K562 (cell line): ENCODE measurements around the gene TRAK1. TPM values are rescaled to one million over a fixed set of nuclear protein-coding genes. Genes with fewer than 3 reads are reported as not detected.

ENCODE experiments used
- ATAC-seq: fragments of 200-7000 bp; cut with Tn5 transposase; 3 replicates; pipeline ENCODE4 v1.9.1; 2020; ENCODE audit warnings: moderate library complexity
- BruUV-seq: library from RNA; stranded (reverse); fragments of 400-500 nt; replicated peaks from 2 replicates; lab custom pipeline; 2021; lab: Mats Ljungman, UMichigan
- CTCF ChIA-PET: fragments of 300-600 bp; formaldehyde crosslinking; extraction: SDS; loops from one replicate; lab custom pipeline; 2021; ENCODE audit warnings: low intra/inter-chr PET ratio; lab: Yijun Ruan, JAX
- POLR2A ChIA-PET: fragments of 300-600, 350-650 bp; sonication (Branson Sonifier 250); formaldehyde crosslinking; extraction: SDS; loops from one replicate; lab custom pipeline; 2021; ENCODE audit warnings: antibody characterized with exemption, inconsistent platforms; lab: Yijun Ruan, JAX
- DNase-seq, 4 experiments: peaks; one replicate each; pipeline versions ENCODE4 v3.0.0 to v3.0.0-alpha.2; 2011 to 2018; ENCODE audit warnings: low spot score in 3 of 4, mixed read lengths in 3 of 4; ENCODE audit errors: extremely low read depth in 1 of 4
- FAIRE-seq: peaks from 2 replicates; lab custom pipeline; 2011; peaks lifted over from hg19 to GRCh38; lab: Jason Lieb, UNC
- H2AFZ ChIP-seq: 2 replicates; pipeline ENCODE4 v1.6.0; 2011; ENCODE audit warnings: low read depth, low read length, control low read depth, inconsistent platforms
- H3K27ac ChIP-seq: fragments of 200-600 bp; 3 replicates; pipeline ENCODE4 v1.8.0; 2011; ENCODE audit warnings: low read depth, mild to moderate bottlenecking, control low read depth, inconsistent platforms, low read length, moderate library complexity, mixed read lengths; ENCODE audit errors: extremely low read depth
- H3K27me3 ChIP-seq, 2 experiments: fragments of 300-600 bp in 1 of 2; 2 replicates in 1 of 2; 3 replicates in 1 of 2; pipeline versions ENCODE4 v1.6.0 to v1.8.0; 2011; ENCODE audit warnings: inconsistent platforms in 2 of 2, low read length in 2 of 2, mild to moderate bottlenecking in 1 of 2, mixed read lengths in 1 of 2, moderate library complexity in 1 of 2; ENCODE audit not compliant: control insufficient read depth in 2 of 2, insufficient read depth in 2 of 2
- H3K36me3 ChIP-seq: fragments of 300-600 bp; 3 replicates; pipeline ENCODE4 v1.8.0; 2011; ENCODE audit warnings: mild to moderate bottlenecking, low read length, inconsistent platforms; ENCODE audit not compliant: control insufficient read depth, insufficient read depth
- H3K4me1 ChIP-seq, 2 experiments: fragments of 200-600 bp in 1 of 2; replicated peaks in 1 of 2; 2 replicates in 1 of 2; 3 replicates in 1 of 2; pipeline versions ENCODE4 v1.5.1 to v1.8.0; 2011; ENCODE audit warnings: inconsistent platforms in 2 of 2, low read length in 2 of 2, mild to moderate bottlenecking in 1 of 2, mixed read lengths in 1 of 2, moderate library complexity in 1 of 2; ENCODE audit not compliant: control insufficient read depth in 2 of 2, insufficient read depth in 2 of 2
- H3K4me2 ChIP-seq: 2 replicates; pipeline ENCODE4 v1.6.1; 2011; ENCODE audit warnings: low read length, control low read depth, inconsistent platforms, mixed read lengths; ENCODE audit not compliant: insufficient read depth
- H3K4me3 ChIP-seq: fragments of 200-600 bp; sonication (generic), shearing (Covaris generic); 2 replicates; pipeline ENCODE4 v1.5.1; 2016; ENCODE audit warnings: control low read depth, inconsistent platforms
- H3K79me2 ChIP-seq: fragments of 200-600 bp; 3 replicates; pipeline ENCODE4 v1.8.0; 2011; ENCODE audit warnings: low read length, inconsistent platforms; ENCODE audit not compliant: control insufficient read depth, insufficient read depth
- H3K9ac ChIP-seq, 2 experiments: 2 replicates each; pipeline versions ENCODE4 v1.6.0 to v1.6.1; 2011; ENCODE audit warnings: low read depth in 2 of 2, low read length in 2 of 2, control low read depth in 1 of 2, inconsistent platforms in 1 of 2, mild to moderate bottlenecking in 1 of 2, mixed read lengths in 1 of 2; ENCODE audit not compliant: insufficient read depth in 1 of 2
- H3K9me1 ChIP-seq: one replicate; pipeline ENCODE4 v1.6.0; 2011; ENCODE audit warnings: inconsistent platforms, mild to moderate bottlenecking, low read length, moderate library complexity; ENCODE audit not compliant: control insufficient read depth, insufficient read depth
- H3K9me3 ChIP-seq: replicated peaks from 2 replicates; pipeline ENCODE4 v1.5.1; 2011; ENCODE audit warnings: low read depth, low read length, inconsistent platforms; ENCODE audit not compliant: control insufficient read depth, insufficient read depth
- H4K20me1 ChIP-seq: replicated peaks from 2 replicates; pipeline ENCODE4 v1.6.1; 2011; ENCODE audit warnings: low read length, inconsistent platforms, mixed read lengths; ENCODE audit not compliant: control insufficient read depth, insufficient read depth
- BCLAF1 ChIP-seq, 2 experiments: fragments of 450-650 bp in 1 of 2; IDR thresholded peaks; 2 replicates each; pipeline ENCODE4 v1.6.1; 2011 to 2017; ENCODE audit warnings: low read depth in 2 of 2, antibody characterized with exemption in 1 of 2, borderline replicate concordance in 1 of 2, low read length in 1 of 2, mild to moderate bottlenecking in 1 of 2, mixed read lengths in 1 of 2; ENCODE audit not compliant: control insufficient read depth in 1 of 2
- CBX8 ChIP-seq: fragments of 200-600 bp; sonication (generic); IDR thresholded peaks from 2 replicates; pipeline ENCODE4 v1.6.1; 2012; ENCODE audit warnings: borderline replicate concordance, mixed run types, low read depth, mild to moderate bottlenecking, moderate library complexity, mixed read lengths, low read length, control low read depth, inconsistent platforms; ENCODE audit not compliant: poor library complexity, severe bottlenecking; ENCODE audit errors: extremely low read depth
- CCAR2 ChIP-seq: fragments of 200-400 bp; formaldehyde crosslinking; IDR thresholded peaks from 2 replicates; pipeline ENCODE4 v1.6.1; 2017; ENCODE audit warnings: mild to moderate bottlenecking, low read depth, low read length
- CEBPB ChIP-seq: fragments of 450-650 bp; IDR thresholded peaks from 2 replicates; pipeline ENCODE4 v1.6.1; 2016; ENCODE audit warnings: missing genetic modification characterization, missing compliant biosample characterization
- E2F6 ChIP-seq, 2 experiments: IDR thresholded peaks; 2 replicates each; pipeline ENCODE4 v1.6.1; 2011; ENCODE audit warnings: borderline replicate concordance in 1 of 2, control low read depth in 1 of 2, low read depth in 1 of 2, low read length in 1 of 2, mild to moderate bottlenecking in 1 of 2, mixed read lengths in 1 of 2, moderate library complexity in 1 of 2; ENCODE audit not compliant: insufficient read depth in 1 of 2, insufficient read length in 1 of 2, poor library complexity in 1 of 2, severe bottlenecking in 1 of 2; ENCODE audit errors: extremely low read depth in 1 of 2
- GABPB1 ChIP-seq: sonication (generic); formaldehyde crosslinking; IDR thresholded peaks from 2 replicates; pipeline ENCODE4 v1.8.0; 2022; ENCODE audit warnings: mild to moderate bottlenecking, missing genetic modification reagents
- MEF2D ChIP-seq: conservative IDR thresholded peaks from 2 replicates; pipeline ENCODE4 v1.6.1; 2016; ENCODE audit warnings: low read depth, missing genetic modification characterization, missing compliant biosample characterization
- RBM17 ChIP-seq: fragments of 200-400 bp; formaldehyde crosslinking; IDR thresholded peaks from 2 replicates; pipeline ENCODE4 v1.6.1; 2017; ENCODE audit warnings: low read depth, mild to moderate bottlenecking, low read length, borderline replicate concordance
- STAG1 ChIP-seq: sonication (generic); formaldehyde crosslinking; IDR thresholded peaks from 2 replicates; pipeline ENCODE4 v1.5.0; 2020; ENCODE audit warnings: missing genetic modification reagents, borderline replicate concordance
- TBP ChIP-seq: optimal IDR thresholded peaks from 2 replicates; pipeline ENCODE3; 2011; ENCODE audit warnings: low read depth, low read length, improper control_type of control experiment
- TOE1 ChIP-seq, 2 experiments: fragments of 450-650 bp in 1 of 2; sonication (generic) in 1 of 2; formaldehyde crosslinking in 1 of 2; IDR thresholded peaks; 2 replicates each; pipeline versions ENCODE4 v1.7.1 to v1.8.0; 2016 to 2022; ENCODE audit warnings: borderline replicate concordance in 2 of 2, mild to moderate bottlenecking in 2 of 2, antibody characterized with exemption in 1 of 2, inconsistent platforms in 1 of 2, low read depth in 1 of 2, missing genetic modification reagents in 1 of 2, moderate library complexity in 1 of 2
- ZKSCAN1 ChIP-seq: fragments of 150-350 bp; IDR thresholded peaks from 2 replicates; pipeline ENCODE4 v1.6.1; 2016; ENCODE audit warnings: low read depth, low read length
- ZNF655 ChIP-seq: fragments of 250-450 bp; sonication (Bioruptor Pico); IDR thresholded peaks from 2 replicates; pipeline ENCODE4 v1.5.0; 2021
- WGBS: fragments of 100-300 bp; shearing (Covaris generic); methylation state at CpG from one replicate; pipeline ENCODE4 v1.1.6; 2016; ENCODE audit warnings: low coverage, mixed read lengths; ENCODE audit not compliant: insufficient coverage; ENCODE audit errors: missing lambda C conversion rate; 5-methylcytosine and 5-hydroxymethylcytosine counted together
- in situ Hi-C: fragments of 300-500 bp; cut with MboI; formaldehyde crosslinking; loops from 4 replicates; pipeline ENCODE4 v1.15.0; 2018; ENCODE audit warnings: inconsistent platforms, mixed read lengths
- intact Hi-C: fragments of 100-400 bp; cut with micrococcal nuclease; formaldehyde crosslinking; loops from 2 replicates; pipeline ENCODE4 v1.14.2; 2022
- polyA plus RNA-seq, 8 experiments: library from polyadenylated mRNA; depleted of rRNA in 4 of 8; stranded (reverse) in 5 of 8; unstranded in 3 of 8; fragments of >200 nt; fragmentation: Nextera tagmentation in 2 of 8; fragmentation: Illumina TruSeq in 1 of 8; extraction: Ambion mirVana in 2 of 8; extraction: Trizol in 1 of 8; gene quantifications; 2 replicates each; pipeline versions ENCODE4 v1.2.1 to v1.2.3, GENCODE V29; 2011 to 2014; ENCODE audit warnings: inconsistent platforms in 1 of 8, missing spikeins in 1 of 8
- total RNA-seq, 7 experiments: library from RNA; depleted of rRNA in 6 of 7; stranded (reverse); fragments of >200 nt in 6 of 7; fragmentation: Illumina TruSeq in 2 of 7; extraction: Trizol in 2 of 7; gene quantifications; 2 replicates each; pipeline versions ENCODE4 v1.2.1 to v1.2.3, GENCODE V29; 2011 to 2021; ENCODE audit warnings: low replicate concordance in 1 of 7

The TRAK1 gene
- total and polyA plus RNA-seq, 9 of the 15 experiments (the other 6 are each of a cell fraction or from before 2014, with no cell fraction given), result 5.3 to 28.5 (median 17.5) TPM

GRCh38 chr3:42225486-42226363 lies 134.6 kb downstream of the TRAK1 start:
- Histone ChIP-seq H3K4me1 (peaks cover 0 to 4% of the 10 kb centered on the region in 2 experiments; a peak in 2 of 5 replicates), H2AFZ (no peak overlapping the region), H3K27ac (no peak overlapping the region), H3K4me3 (no peak overlapping the region), H3K36me3 (peaks cover 17% of the 10 kb centered on the region; the same call in 1 of the 3 replicates), H3K9me3 (no peaks in the 10 kb centered on the region), H4K20me1 (0 out of 2 replicates have a peak, but pooled peaks cover 6% of the 10 kb centered on the region), H3K4me2 (no peak overlapping the region), H3K9me1 (no peaks in the 10 kb centered on the region), H3K79me2 (no peaks in the 10 kb centered on the region), H3K9ac (no peak overlapping the region), H3K27me3 (peaks cover 0 to 8% of the 10 kb centered on the region in 2 experiments; a peak in 1 of 5 replicates)
- DNase-seq (no peak), ATAC-seq (no peak), FAIRE-seq (no peak)
- 83% methylated on average over 5 of the region's 5 CpGs for WGBS
- in situ Hi-C loops, result loop anchor here (10.0 kb wide), 1 partner anchor 219 kb away; no protein-coding TSS in a partner anchor
- POLR2A ChIA-PET, result no interaction called here
- intact Hi-C loops, result no loop called here
- CTCF ChIA-PET, result no interaction called here
- no TSS peak for BruUV-seq
- TF ChIP-seq CEBPB (peak; percentile 73), CCAR2 (no peak), GABPB1 (CRISPR knock-in tag) (no peak), RBM17 (no peak), CBX8 (no peak), BCLAF1 (IDR thresholded peaks at IDR 0.05; ENCODE audit: borderline replicate concordance in 1 of 2, control insufficient read depth in 1 of 2, low read depth in 2 of 2, low read length in 1 of 2) (no peak), MEF2D (no peak), TBP (no peak), ZKSCAN1 (no peak), ZNF655 (no peak), TOE1 (IDR thresholded peaks at IDR 0.05; ENCODE audit: borderline replicate concordance) (no peak), TOE1 (CRISPR knock-in tag; IDR thresholded peaks at IDR 0.05; ENCODE audit: borderline replicate concordance, low read depth) (no peak), STAG1 (CRISPR knock-in tag) (no peak), E2F6 (IDR thresholded peaks at IDR 0.05; ENCODE audit: borderline replicate concordance in 1 of 2, extremely low read depth in 1 of 2, insufficient read depth in 1 of 2, insufficient read length in 1 of 2, low read depth in 1 of 2, low read length in 1 of 2, poor library complexity in 1 of 2, severe bottlenecking in 1 of 2) (no peak)
